Effector CD8-positive, alpha-beta T cell (primary cell): Measurements from ENCODE around the gene IVD.

Experiments
- DNase-seq: peaks from one replicate; lab custom pipeline; 2025; lab: John Stamatoyannopoulos, UW

The IVD gene

DNA sequence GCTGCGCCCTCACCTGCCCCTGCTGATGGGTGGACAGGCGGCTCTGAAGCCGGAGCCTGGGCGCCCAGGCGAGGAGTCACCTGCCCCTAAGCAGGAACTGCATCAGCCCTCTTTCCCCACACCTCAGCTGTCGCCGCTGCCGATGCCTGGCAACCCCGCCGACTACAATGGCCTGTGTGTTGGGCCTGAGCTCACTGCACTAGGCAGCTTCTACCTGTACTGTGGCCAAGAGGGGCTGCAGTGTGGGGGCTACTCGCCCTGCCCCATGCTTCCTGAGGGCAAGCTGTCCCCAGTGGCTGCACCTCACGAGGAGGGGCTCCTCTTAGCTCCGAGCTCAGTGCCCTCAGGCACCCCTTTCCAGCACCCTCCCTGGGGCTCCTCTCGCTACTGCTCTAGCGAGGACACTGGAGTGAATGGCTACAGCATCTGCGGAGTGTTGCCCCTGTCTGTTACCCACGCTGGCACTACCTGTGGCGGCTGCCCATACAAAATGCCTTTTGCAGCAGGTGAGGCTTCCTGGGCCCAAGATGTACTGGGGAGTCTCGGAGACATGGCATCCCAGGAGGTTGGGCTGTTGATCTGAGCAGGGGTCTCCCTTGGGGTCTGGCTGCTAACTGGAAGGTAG, 53.9 kb downstream of the IVD start:
- DNase-seq, result no peak

DNA sequence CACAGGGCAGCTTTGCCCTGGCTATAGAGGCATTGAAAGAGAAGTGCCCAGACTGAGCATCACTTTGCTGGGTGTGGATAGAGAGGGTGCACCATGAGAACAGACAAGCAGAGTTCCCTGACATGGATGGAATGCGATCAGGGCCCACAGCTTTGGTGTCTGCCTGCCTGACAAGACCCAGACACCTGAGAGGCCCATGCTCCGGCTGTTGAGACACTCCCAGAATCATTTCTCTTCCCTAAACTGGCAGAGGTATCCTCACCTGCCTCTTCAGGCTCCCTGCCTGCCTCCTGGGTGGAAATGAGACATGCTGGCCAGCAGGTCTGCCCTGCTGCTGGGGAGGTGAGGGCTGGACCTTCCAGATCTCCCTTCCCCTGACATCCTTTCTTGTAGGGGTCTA, 54.8 kb downstream of the IVD start:
- no peak for DNase-seq

DNA sequence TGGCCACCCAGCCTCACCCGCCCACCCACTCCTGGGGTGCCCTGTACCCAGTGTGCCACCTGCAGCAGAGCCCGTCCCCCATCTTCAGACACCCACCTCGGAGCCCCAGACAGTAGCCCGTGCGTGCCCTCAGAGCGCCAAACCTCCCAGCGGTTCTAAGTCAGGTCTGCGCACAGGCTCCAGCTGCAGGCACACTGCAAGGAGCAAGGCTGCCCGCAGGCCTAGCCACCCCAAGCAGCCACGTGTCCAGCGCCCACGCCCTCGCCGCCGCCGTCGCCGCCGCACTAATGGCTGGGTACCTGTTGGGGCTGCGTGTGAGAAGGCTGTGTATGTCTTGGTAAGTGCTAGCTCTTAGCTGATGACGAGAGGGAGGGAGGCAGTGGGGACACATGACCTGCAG, 56.4 kb downstream of the IVD start:
- DNase-seq, result no peak

DNA sequence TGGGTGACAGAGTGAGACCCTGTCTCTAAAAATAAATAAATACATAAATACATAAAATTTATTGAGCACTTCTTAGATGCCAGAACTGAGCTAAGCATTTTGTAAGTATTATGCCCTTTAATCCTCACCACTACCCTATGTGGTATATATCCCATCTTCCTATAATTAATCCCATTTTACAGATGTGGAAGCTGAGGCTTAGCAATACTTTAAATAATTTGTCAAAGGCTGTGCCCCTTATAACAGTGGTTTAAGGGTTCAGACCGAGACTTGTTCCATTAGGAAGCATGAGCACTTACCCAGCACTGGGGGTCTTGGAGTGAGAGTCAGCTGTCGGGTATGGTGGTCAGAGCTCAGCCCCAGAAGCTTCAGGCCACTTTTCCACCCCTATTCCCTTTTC, 57.7 kb downstream of the IVD start:
- DNase-seq, result no peak

DNA sequence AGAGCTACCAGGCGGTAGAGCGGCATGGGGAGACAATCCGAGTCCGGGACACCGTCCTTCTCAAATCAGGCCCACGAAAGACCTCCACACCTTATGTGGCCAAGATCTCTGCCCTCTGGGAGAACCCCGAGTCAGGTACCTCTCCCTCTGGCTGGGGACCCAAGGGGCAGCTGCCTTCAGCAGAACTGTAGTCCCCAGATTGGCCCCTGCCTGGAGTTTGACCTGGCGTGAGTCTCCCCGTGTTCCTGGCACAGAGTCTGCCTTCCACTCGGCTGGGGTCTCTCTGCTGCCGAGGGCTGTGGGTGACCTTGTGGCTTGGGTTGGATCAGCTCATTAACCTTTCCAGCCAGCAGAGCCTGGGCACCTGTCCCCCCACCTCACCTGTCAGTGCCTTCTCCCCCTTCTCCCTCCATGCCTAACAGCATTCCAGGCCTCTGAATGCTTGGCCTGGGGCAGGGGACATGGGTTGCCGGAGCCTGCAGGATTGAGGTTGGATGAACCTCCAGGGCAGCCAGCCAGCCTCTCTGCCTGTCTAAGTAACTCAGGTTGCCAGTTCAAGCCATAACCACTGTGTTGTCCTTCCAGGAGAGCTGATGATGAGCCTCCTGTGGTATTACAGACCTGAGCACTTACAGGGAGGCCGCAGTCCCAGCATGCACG, 58.4 kb downstream of the IVD start:
- no peak for DNase-seq

DNA sequence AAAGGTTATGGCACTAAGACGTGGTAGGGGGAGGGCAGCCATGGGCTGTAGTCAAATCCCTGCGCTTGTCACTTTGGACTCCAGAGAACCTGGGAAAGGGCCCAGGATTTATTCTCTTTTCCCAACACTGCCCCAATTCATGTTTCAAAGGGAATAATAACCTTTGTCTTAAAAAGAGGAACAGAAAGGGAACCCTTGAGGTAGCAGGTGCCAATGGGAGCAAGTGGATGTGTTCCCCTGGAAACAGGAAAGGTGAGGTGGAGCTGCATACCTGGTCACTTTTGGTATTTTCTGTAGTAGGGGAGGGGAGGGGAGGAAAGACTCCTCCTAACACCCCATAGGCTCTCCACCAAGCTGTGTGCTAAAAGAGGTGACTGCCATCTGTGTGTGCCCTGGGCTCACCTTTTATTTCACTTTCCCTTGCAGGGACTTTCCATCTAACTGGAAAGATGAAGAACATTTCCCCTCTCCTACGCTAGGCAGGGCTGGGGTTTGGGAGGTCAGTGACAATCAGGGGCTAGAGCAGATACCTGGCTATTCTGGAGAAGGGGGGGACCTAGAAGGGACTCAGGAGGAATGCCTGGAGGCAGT, 59.1 kb downstream of the IVD start:
- DNase-seq, result no peak

DNA sequence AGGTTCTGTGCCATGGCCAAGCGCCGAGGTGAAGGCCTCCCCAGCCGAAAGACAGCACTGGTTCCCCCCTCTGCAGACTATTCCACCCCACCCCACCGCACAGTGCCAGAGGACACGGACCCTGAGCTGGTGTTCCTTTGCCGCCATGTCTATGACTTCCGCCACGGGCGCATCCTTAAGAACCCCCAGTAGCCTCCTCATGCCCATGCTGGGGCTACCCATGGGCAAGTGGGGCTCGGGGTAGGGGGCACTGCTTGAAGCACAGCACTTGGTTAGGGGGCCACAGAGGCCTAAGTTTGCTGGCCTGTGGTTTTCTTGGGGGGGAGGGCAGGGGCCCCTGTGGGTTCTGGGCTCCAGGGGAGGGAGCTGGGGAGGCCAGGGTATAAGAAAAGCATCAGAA, 60.3 kb downstream of the IVD start:
- no peak for DNase-seq

DNA sequence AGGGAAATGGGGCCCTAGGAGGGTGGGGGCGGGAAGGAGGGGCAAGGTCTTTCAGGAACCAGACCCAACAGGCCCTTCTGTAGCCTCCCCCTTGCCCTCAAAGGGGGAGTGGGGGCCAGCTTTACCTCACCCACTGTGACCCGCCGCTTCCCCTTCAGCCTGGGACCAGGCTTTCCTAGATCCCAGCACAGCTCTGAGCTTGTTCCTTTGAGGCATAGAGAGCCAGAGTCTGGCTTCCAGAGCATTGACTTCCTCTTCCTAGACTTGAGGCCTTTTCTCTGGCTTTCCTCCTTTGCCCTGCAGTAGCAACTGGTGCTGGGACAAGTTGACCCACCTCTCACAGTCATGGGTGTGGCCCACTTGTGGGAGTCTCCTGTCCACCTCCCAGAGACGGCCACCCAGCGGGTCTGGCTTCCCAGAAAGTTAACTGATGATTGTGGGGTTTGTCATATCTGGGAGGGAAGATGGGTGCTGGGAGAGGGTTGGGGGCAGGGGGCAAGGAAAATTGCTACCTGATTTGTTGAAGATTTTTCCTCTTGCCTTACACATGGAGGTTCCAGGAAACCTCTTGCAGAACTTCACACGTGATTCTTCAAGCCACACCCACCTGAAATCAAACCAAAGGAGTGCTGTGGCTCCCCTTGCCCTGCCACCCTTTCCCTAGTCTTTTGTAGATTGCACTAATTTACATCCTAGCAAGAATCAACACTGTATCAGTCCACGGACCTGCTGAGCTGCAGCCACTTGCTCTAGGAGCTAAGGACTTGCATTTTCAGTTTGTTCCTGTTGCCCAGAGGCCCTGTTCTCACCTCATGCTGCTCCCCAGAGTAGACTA, 61.0 kb downstream of the IVD start:
- no peak for DNase-seq

DNA sequence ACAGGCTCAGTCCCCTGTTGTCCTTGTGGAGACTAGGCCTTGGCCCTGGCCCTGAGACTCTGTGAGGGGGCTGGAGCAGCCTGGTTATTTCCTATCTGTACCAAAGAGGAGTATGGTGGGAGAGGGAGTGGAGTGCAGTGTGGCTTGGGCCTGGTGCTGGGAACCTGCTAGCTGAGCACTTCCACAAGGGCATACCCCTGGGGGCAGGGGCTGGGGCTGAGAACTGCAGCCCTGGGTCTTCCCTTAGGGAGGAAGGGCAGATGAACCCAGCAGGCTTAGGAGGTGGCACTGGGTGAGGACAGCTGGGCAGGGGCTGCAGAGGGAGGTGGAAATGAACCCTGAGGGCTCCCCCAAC, 61.6 kb downstream of the IVD start:
- no peak for DNase-seq

DNA sequence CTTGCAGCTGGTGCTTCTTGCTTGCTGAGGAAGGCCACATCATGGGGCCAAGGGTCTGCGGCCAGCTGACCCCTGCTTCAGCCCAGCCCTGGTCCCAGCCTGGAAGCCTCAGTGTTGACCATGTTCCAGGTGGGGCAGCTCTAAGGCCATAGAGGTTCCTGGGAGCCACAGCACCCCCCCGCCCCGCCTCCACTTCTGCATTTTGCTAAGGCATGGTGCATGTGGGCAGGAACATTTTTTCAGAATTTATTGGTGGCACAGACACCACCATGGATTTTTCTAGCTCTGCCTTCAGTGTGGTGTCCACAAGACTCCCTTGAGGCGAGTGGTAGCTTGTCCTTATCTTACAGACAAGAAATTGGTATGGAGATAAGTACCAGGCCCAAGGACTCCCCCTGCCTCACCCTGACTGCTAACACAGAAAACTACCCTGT, 63.3 kb downstream of the IVD start:
- no peak for DNase-seq

DNA sequence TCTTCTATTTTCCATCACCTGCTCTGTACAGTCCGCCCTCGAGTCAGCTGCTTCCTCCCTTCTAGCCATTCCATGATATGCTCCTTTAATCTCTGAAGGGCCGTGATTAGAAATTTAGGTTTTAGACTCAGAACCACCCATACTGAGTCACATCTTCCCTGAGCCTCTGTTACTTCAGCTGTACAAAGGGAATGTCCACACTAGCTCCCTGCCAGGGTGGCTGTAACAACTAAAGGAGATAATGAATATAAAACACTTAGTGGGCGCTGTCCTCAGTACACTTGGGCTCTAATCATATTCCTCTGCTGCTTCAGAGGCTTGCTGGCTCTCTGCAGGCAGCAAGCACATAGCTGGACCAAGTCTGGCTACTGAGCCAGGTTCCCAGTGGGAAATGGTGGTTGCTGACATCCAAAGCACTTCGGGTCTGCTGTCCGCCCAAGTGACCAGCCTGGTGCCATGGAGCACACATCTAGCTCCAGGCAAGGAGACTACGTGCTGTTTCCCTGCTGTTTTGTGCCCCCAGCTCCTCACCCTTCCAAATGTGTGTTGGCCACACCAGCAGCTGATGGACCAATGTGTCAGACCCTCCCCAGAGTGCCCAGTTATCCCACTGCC, 64.3 kb downstream of the IVD start:
- DNase-seq, result no peak

DNA sequence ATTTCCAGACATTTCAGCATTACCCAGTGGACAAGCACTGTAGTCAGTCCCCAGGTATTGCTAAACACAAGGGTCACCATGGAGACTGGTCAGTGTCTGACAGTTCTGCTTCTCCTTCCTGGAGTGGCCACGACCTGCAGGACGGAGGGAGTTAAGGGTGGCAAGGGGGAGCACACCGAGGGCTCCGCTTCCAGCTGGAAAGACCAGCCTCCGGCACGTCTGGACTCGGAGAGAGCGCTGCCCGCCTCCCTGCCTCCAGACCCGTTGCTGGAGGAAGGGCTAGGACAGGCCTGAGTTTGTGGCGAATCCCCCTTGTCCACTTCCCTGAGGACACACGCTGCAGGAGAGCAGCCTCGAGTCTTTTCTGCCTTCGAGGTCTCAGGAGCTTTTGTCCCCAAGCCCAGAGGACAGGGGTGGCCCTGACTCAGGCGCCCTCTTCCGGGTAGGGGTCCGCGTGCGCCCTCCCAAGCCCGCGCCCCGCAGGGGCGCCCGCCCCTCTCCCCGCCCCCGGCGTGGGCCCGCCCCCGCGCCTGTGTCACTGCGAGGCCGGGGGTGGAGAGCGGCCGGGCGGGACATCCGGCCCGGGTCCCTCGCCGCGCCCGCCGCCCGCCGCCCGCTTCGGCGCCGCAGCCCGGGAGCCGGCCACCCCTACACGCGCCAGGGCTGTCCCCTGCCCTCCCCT, 65.0 kb downstream of the IVD start, which contains the start of gene CHST14:
CHST14 (plus strand) TSS at position 562 of the 682 bp plus-strand sequence. CDS start 230 bp downstream, outside the sequence.
- peak; percentile 60 for DNase-seq
